Chondrocyte (in vitro differentiated cells): ENCODE data around the gene SLC7A14. TPM values are rescaled to one million over a fixed set of nuclear protein-coding genes. Genes with fewer than 3 reads are reported as not detected.

Source experiments
- DNase-seq: peaks from one replicate; pipeline ENCODE4 v3.0.0; 2021; ENCODE audit warnings: mixed read lengths, low spot score
- H3K27ac Mint-ChIP-seq: one replicate; pipeline ENCODE4 v1.8.0; 2021; ENCODE audit warnings: mild to moderate bottlenecking, moderate library complexity, mixed read lengths; ENCODE audit not compliant: unreplicated experiment
- H3K27me3 Mint-ChIP-seq: 2 replicates; pipeline ENCODE4 v1.8.0; 2021; ENCODE audit warnings: low read depth, mixed read lengths
- H3K36me3 Mint-ChIP-seq: 2 replicates; pipeline ENCODE4 v1.8.0; 2021; ENCODE audit warnings: low read depth, mixed read lengths
- H3K4me1 Mint-ChIP-seq: 2 replicates; pipeline ENCODE4 v1.8.0; 2021; ENCODE audit warnings: low read depth, mild to moderate bottlenecking, mixed read lengths
- H3K4me3 Mint-ChIP-seq: one replicate; pipeline ENCODE4 v1.8.0; 2021; ENCODE audit warnings: mild to moderate bottlenecking, moderate library complexity, mixed read lengths; ENCODE audit not compliant: unreplicated experiment
- H3K9me3 Mint-ChIP-seq: 2 replicates; pipeline ENCODE4 v1.8.0; 2021; ENCODE audit warnings: low read depth, mixed read lengths
- CTCF ChIP-seq: fragments of 200-600 bp; sonication (generic); IDR thresholded peaks from 2 replicates; pipeline ENCODE4 v1.5.0; 2021; ENCODE audit warnings: antibody characterized with exemption, mild to moderate bottlenecking, moderate library complexity
- total RNA-seq: library from RNA; stranded (reverse); gene quantifications from 3 replicates; pipeline ENCODE4 v1.2.1, GENCODE V29; 2021

The SLC7A14 gene
- total RNA-seq, 1 donor from 2014 or later: 0.02 TPM

GRCh38 chr3:170485696-170486095, 100.2 kb downstream of the SLC7A14 start:
- Mint-ChIP-seq H3K27me3 (no peaks in the 10 kb centered on the region), H3K9me3 (no peaks in the 10 kb centered on the region), H3K27ac (no peak overlapping the region), H3K4me3 (no peak overlapping the region), H3K4me1 (peaks cover 5% of the 10 kb centered on the region), H3K36me3 (peaks cover 3% of the 10 kb centered on the region)
- DNase-seq: no peak
- TF ChIP-seq CTCF: no peak

GRCh38 chr3:170485294-170485693, 100.6 kb downstream of the SLC7A14 start:
- H3K4me3 Mint-ChIP-seq: no peak overlapping the region
- H3K4me1 Mint-ChIP-seq: peaks cover 5% of the 10 kb centered on the region
- H3K27ac Mint-ChIP-seq: no peak overlapping the region
- H3K36me3 Mint-ChIP-seq: peaks cover 3% of the 10 kb centered on the region
- no peak for DNase-seq
- H3K27me3 Mint-ChIP-seq: no peaks in the 10 kb centered on the region
- H3K9me3 Mint-ChIP-seq: no peaks in the 10 kb centered on the region
- TF ChIP-seq CTCF: no peak

GRCh38 chr3:170484869-170485268, 101.0 kb downstream of the SLC7A14 start:
- no peak overlapping the region for H3K4me3 Mint-ChIP-seq
- no peak for DNase-seq
- H3K27ac Mint-ChIP-seq: no peak overlapping the region
- H3K4me1 Mint-ChIP-seq: peaks cover 5% of the 10 kb centered on the region
- TF ChIP-seq CTCF: no peak
- no peaks in the 10 kb centered on the region for H3K27me3 Mint-ChIP-seq
- no peaks in the 10 kb centered on the region for H3K9me3 Mint-ChIP-seq
- H3K36me3 Mint-ChIP-seq: peaks cover 3% of the 10 kb centered on the region

- Mint-ChIP-seq H3K9me3 (no peaks in the 10 kb centered on the region), H3K27me3 (no peaks in the 10 kb centered on the region), H3K27ac (no peak overlapping the region), H3K4me1 (peaks cover 5% of the 10 kb centered on the region), H3K4me3 (no peak overlapping the region), H3K36me3 (peaks cover 3% of the 10 kb centered on the region)
- no peak for DNase-seq
- TF ChIP-seq CTCF: peak; percentile 37
Measured at GRCh38 chr3:170483485-170484262, 102.2 kb downstream of the SLC7A14 start.

- Mint-ChIP-seq H3K36me3 (peaks cover 3% of the 10 kb centered on the region), H3K9me3 (no peaks in the 10 kb centered on the region), H3K4me3 (no peak overlapping the region), H3K27me3 (no peaks in the 10 kb centered on the region), H3K27ac (no peak overlapping the region), H3K4me1 (peaks cover 10% of the 10 kb centered on the region)
- TF ChIP-seq CTCF: no peak
- DNase-seq: no peak
Measured at GRCh38 chr3:170482199-170482598, 103.7 kb downstream of the SLC7A14 start.
